Measurements from ENCODE around the gene WNT2. TPM values are rescaled to one million over a fixed set of nuclear protein-coding genes. Genes with fewer than 3 reads are reported as not detected.

WNT2 gene
- total RNA-seq (2014; rRNA removed; shearing (Covaris generic)), result not detected in 2 replicates
- polyA plus RNA-seq (2015; cell fraction: cytosol; rRNA removed), result not detected in 2 replicates
- not detected in 2 replicates for polyA plus RNA-seq (2015; cell fraction: nucleus; rRNA removed)

DNA sequence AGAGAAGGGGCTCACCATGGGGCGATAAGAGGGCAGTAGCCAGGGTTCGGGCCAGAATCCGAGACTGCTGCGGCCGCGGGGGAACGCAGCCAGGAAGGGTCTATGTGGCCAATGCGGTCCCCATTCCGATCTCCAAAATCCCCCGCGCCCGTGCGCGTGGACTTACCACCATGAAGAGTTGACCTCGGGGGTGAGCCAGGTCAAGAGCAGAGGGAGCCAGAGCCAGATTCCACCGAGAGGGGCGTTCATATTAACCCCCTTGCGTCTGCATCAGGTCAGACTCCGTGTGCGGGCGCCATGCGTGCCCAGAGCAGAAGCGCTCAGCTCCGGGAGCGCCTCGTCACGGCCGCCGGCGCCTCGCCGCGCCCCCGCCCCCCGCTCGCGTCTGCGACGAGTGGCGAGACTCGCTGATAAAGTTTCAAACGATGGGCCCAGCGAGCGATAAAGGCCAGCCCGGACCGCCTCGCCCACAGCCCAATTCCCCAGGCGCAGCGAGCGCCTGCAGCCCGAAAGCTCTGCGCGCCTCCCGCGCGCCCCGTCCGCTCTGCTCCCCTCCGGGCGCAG, at the start of gene WNT2:
Gene WNT2 (minus strand): TSS at position 318 of the 564 bp plus-strand sequence. CDS start 69 bp downstream, at position 249.
- in situ Hi-C loops (cut with HindIII; ENCODE audit: low pct_unique_long_range_greater_than_20kb, low sequenced_read_pairs), result no loop called here
- no peak for DNase-seq (ENCODE audit: low read depth, low spot score)

DNA sequence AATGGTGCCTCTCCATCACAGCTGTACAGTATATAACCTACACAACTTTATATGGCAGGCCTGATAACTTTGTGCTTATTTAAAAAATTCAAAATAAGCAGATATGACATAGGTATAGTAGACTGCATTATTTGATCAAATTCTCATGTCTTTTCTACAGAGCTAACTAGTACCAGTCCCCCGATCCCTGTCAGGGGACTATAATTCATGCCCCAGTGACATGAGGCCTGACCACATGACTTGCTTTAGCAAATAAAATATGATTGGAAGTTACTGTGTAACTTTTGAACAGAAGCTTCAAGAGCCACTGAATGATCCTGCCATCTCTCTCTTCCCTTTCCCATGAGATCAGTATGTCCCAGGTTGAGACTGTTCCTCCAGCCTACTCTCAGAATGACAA, 49.2 kb upstream of the WNT2 start:
- in situ Hi-C loops (cut with HindIII; ENCODE audit: low pct_unique_long_range_greater_than_20kb, low sequenced_read_pairs), result no loop called here

DNA sequence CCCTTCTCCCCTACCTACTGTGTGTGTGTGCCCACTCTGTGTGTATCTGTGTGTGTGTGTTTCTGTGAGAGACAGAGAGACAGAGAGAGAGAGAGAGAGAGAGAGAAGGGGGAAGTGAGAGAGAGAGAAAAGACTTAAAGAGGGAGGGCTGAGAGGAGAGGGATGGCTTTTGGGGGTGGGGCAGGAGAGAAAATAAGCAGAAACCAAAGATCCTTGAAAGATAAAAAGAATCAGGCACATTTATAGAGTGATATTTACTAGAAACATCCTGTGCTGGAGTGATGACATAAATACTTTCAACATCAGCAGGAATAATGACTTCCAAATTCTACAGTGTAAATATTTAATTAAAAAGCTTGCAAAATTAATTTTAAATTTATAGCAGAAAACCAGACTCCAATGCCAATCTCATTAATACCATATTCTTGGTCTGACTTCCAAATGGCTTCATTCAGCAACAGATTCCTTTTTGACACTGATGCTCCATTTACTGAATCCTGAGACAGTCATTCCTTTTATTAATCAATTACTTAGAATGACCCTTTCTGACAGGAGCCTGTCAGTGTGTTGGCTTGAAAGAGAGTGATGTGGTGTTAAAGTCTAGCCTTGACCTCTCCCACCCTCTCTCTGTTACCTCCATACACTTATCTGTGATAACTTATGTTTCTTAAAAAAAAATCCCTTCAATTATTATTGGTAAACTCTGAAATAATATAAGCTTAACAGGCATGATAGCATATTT, 41.7 kb upstream of the WNT2 start:
- in situ Hi-C loops (cut with HindIII; ENCODE audit: low pct_unique_long_range_greater_than_20kb, low sequenced_read_pairs), result no loop called here
- no peak for DNase-seq (ENCODE audit: low read depth, low spot score)

More for the DNA sequence above, 49.2 kb upstream of the WNT2 start:
- no peak for DNase-seq (ENCODE audit: low read depth, low spot score)

DNA sequence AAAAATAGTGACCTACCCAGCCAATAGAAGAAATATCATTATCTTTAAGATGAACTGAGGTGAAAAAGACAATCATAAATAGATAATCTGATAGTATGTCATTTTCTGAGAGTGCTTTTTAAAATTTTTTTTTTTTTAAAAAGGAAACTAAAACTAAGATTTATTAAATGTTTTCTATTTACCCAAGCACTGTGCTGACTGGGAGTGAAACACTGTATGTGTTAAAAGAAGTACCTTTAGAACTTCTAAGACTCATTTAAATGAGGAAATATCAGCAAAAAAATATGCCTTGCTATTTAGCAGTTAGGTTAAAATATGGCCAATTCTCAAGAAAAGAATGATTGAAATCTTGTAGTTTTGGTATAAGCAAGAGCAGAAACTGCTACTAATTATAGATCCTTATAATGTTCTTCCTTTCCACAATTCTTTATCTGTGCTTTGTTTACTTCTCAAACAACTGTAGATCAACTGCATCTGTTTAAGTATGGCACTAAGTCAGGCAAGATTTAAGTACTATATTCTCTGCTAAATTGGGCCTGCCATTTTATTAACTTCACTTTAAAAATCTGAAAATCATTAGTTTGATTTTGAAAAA, 39.5 kb upstream of the WNT2 start:
- in situ Hi-C loops (cut with HindIII; ENCODE audit: low pct_unique_long_range_greater_than_20kb, low sequenced_read_pairs), result no loop called here
- DNase-seq (ENCODE audit: low read depth, low spot score), result no peak

DNA sequence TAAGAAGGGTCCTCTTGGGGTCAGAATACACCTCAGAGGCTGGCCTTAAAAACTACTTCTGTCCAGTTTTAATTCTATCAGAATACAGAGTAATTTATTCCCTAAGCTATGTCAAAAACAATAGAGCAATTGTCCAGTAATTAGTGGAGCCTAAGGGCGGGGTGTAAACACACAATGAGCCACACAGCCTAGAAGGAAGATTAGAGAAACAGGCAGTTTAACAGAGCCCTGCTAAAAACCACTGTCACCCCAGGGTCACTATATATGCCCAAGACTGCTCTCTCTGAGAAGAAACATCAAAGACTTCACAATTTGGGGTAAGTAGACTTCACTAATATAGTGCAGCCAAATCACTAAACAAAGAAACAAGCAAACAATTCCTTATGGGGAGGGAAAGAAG, 27.2 kb upstream of the WNT2 start:
- in situ Hi-C loops (cut with HindIII; ENCODE audit: low pct_unique_long_range_greater_than_20kb, low sequenced_read_pairs), result no loop called here
- DNase-seq (ENCODE audit: low read depth, low spot score), result peak; percentile 65

DNA sequence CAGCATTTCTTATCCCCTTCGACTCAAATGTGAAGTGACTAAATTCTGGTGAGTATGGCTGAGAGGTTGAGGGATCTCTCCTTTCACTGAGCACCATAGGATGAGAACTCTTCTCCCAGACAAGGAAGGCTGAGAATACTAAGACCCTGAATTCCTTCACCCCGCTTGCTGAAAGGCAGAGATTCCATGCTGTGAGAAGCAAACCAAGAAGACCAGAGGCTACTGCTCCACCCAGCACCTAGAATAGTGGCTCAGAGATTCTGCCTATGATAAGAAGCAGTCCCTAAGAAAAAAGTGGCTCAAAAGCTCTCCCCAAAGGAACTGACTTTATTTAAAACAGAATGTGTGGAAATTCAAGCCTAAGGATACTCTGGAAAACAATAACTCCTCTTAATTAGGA, 26.7 kb upstream of the WNT2 start:
- in situ Hi-C loops (cut with HindIII; ENCODE audit: low pct_unique_long_range_greater_than_20kb, low sequenced_read_pairs), result no loop called here
- no peak for DNase-seq (ENCODE audit: low read depth, low spot score)

DNA sequence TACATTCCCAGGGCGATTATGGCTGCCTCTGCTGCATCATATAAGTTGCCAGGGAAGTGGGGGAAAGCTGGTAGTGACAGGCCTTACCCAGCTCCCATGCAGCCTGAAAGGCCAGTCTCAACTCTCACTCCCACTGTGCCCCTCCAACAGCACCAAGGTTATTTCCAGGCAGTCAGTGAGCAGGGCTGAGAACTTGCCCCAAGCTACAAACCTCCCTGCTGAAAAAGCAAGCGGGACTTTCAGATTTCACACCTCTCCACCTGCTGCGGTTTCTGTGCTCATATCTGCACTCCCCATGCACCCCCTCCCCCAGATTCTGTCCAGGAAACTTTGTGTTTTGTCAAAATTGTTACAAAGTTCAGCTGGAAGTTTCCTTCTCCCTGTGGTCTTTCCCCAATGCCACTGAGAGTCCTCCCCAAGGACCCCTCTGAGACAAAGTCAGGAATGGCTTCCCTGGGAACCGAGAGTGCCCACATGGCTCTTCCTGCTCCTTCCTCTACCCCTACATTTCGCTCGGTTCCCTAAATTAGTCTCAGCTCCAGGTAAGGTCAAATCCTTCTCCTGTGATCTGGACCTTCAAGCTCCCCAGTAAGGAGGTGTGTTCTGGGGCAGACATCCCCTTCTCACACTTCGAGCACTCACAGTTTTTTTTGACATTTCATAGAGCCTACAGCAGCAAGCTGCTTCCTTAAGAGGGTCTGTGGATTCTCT, 25.3 kb upstream of the WNT2 start:
- in situ Hi-C loops (cut with HindIII; ENCODE audit: low pct_unique_long_range_greater_than_20kb, low sequenced_read_pairs), result no loop called here
- no peak for DNase-seq (ENCODE audit: low read depth, low spot score)

DNA sequence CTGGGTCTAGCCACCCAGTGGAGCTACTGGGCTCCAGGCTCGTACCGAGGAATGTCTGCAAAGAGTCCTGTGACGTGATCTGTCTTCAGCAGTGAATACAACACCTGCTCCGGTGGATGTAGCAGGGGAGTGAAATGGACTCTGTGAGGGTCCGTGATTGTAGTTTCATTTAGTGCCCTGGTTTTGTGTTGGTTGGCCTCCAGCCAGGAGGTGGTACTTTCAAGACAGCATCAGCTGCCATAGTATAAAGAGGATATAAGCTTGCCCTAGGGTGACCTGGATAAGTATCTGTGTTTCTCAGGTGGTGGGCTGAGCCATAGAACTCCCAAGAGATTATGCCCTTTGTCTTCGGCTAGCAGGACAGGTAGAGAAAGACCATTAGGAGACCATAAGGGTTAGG, 24.6 kb upstream of the WNT2 start:
- no peak for DNase-seq (ENCODE audit: low read depth, low spot score)
- in situ Hi-C loops (cut with HindIII; ENCODE audit: low pct_unique_long_range_greater_than_20kb, low sequenced_read_pairs), result no loop called here

DNA sequence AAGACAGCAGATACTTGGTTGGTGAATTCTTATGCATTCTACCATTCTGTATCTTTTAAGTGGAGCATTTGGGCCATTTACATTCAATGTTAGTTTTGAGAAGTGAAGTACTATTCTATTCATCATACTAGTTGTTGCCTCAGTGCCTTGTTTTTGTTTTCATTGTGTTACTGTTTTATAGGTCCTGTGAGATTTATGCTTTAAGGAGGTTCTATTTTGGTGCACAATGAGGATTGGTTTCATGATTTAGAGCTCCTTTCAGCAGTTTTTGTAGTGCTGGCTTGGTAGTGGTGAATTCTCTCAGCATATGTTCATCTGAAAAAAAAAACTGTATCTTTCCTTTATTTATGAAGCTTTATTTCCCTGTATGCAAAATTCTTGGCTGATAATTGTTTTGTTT, 23.3 kb upstream of the WNT2 start:
- no peak for DNase-seq (ENCODE audit: low read depth, low spot score)
- in situ Hi-C loops (cut with HindIII; ENCODE audit: low pct_unique_long_range_greater_than_20kb, low sequenced_read_pairs), result no loop called here

DNA sequence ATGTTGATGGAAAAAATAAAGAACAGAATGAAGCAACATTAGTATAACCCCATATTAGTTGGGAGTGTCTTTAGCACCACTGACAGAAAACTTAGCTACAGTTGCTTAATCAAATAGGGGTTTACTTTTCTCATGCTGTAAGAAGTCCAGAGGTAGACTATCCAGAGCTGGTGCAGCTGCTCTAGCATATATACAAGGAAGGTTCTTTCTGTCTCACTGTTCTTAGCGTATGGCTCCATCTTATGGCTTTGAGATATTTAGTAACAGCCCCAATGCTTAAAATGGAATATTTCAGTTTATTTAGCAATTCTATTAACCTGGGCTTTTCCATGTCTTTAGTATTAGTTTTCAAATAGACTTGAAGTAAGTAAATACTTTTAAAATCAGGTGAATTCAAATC, 15.2 kb upstream of the WNT2 start:
- in situ Hi-C loops (cut with HindIII; ENCODE audit: low pct_unique_long_range_greater_than_20kb, low sequenced_read_pairs), result no loop called here
- peak; percentile 26 for DNase-seq (ENCODE audit: low read depth, low spot score)

DNA sequence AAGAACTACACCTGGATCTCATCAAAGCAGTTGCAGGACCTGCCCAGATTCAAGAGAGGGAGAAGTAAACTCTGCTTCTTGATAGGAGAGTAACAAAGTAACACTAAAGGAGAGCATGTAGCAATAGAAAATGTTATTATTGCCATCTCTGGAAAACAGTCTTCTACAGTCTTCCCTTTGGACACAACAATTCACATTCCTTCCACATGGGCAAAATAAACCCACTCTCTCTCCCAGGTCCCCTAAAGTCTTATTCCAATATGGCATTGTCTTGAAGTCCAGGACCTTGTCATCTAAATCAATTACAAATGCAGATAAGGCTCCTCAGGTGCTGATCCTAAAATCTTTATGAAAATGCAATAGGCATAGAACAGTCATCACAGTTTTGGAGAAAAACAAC, 10.3 kb upstream of the WNT2 start:
- DNase-seq (ENCODE audit: low read depth, low spot score), result no peak
- in situ Hi-C loops (cut with HindIII; ENCODE audit: low pct_unique_long_range_greater_than_20kb, low sequenced_read_pairs), result no loop called here

DNA sequence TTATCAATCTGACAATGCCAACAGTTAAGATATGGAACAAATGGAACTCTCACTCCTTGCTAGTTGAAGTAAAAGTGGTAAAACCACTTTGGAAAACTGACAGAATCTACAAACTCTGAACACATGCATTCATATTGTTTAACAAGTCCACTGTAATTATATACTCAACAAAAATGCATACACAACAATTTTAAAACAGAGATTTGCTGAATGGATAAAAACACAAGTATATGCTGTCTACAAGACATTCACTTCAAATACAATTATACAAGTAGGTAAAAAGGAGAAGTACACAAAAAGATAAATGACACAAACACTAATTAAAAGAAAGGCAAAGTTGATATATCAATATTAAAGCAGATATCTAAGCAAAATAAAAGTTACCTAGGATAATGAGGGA, 9.2 kb upstream of the WNT2 start:
- in situ Hi-C loops (cut with HindIII; ENCODE audit: low pct_unique_long_range_greater_than_20kb, low sequenced_read_pairs), result no loop called here
- no peak for DNase-seq (ENCODE audit: low read depth, low spot score)

DNA sequence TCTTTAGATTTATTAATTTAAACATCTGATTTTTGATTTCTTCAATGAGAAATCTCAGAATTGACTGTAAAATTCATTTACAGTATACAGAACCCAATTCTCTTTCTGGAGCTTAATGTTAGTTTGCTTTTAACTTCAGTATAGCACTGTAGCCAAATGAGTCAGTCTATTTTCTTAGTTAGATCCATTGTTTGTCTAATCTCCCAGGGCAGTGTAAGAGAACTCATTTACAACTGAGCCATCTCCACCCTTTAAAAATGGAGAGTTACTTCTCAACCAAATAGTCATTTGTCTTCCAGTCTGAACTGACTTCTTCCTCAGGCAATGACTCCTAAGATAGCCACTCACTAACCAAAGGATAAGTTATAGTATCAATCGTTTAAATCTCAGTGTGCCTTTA, 3.0 kb upstream of the WNT2 start:
- DNase-seq (ENCODE audit: low read depth, low spot score), result no peak
- in situ Hi-C loops (cut with HindIII; ENCODE audit: low pct_unique_long_range_greater_than_20kb, low sequenced_read_pairs), result no loop called here

DNA sequence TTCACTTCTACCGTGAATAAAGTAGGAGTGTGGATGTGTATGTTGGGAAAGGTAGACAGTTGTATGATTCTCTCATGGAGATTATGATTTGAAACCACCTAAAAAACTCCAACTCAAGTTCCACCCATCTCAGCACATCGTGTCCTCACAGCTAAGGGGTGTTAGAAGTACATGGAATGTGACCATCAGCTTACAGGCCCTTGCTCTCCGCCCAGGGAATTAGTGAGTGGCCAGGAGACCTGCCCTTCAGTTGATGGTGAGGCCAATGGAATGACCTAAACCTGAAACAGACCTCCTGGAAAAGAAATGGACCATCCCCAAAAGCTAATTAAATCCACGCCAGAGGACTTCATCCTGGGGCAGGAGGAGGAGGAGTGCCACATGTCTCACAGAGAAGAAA, 2.1 kb upstream of the WNT2 start:
- no peak for DNase-seq (ENCODE audit: low read depth, low spot score)
- in situ Hi-C loops (cut with HindIII; ENCODE audit: low pct_unique_long_range_greater_than_20kb, low sequenced_read_pairs), result no loop called here

DNA sequence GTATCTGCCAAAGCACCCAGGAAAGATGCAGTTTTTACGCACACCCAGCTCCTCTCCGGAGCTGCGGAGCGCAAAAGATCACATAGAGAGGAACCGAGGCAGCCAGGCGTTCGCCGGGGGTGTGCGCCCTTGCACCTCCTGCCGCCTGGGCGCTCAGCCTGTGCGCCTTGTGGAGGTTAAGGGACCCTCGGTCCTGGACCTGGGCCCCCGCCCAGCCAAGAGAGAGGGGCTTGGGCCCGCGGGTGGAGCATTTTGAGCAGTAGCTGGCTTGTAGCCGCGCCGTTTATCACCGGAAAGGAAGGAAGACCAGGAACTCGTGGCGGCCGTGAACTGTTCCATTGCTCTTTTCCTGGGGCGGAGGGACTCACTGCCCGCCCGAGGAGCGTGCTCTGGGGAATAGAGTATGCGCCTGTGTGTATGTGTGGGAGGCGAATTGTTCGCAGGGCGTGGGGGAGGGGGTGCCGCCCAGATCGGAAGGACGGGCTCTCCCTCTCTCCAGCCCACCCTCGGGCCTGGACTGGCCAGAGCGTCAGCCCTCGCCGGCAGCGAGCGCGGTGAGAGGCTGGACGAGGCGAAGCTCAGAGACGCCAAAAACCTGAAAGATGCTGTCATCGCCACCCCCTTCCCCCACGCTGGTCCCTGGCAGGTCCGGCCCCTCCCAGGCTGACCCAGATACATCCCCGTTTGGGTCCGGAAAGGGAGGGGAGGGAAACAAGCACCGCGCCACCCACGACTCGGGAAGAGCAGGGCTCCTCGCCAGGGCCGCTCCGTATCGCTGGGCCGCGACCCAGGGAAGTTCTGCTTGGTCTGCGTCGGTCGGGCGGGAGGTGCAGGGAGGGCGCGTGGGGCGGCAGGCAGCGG, 1.2 kb upstream of the WNT2 start:
- DNase-seq (ENCODE audit: low read depth, low spot score), result no peak
- in situ Hi-C loops (cut with HindIII; ENCODE audit: low pct_unique_long_range_greater_than_20kb, low sequenced_read_pairs), result no loop called here

DNA sequence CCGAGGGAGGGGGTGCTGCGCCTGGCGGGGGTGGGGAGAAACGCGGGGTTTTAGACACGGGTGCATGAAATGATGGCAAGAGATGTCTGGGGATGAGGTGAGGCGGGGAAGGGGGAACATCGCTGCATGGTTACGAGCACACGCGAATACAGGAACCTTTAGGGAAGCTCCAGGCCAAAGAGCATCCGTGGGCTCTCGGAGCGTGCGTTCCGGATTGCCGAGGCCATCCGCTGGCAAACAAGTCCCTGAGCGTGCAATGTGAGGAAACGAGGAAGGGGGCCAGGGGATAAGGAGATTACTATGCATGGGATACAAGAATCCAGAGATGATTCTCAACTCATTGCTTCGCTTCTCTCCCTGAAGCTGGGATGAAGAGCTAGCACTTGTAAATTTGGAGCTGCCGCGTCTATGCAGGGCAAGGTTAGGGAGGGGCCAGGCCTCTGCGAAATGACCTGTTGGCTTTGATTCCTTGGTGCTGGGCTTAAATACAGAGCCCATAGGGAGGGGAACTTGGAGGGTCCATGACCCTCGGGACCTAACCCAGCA, 520 bp upstream of the WNT2 start:
- in situ Hi-C loops (cut with HindIII; ENCODE audit: low pct_unique_long_range_greater_than_20kb, low sequenced_read_pairs), result no loop called here
- no peak for DNase-seq (ENCODE audit: low read depth, low spot score)

DNA sequence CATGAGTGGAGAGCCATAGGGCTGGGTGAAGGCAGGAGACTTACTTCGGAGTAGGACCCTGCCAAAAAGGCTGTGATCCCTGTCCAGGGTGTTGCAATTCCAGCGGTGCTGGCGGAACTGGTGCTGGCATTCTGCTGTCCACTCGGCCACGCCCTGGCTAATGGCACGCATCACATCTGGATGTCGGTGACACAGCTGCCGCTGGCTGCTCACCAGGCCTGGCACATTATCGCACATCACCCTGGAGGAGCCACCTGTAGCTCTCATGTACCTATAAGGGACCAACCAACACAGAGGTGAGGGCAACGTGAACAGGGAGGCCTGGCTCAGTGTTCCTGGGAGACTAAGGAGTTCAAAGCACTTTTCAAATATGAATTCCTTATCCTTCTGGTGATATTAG, 2.3 kb downstream of the WNT2 start:
- in situ Hi-C loops (cut with HindIII; ENCODE audit: low pct_unique_long_range_greater_than_20kb, low sequenced_read_pairs), result no loop called here
- no peak for DNase-seq (ENCODE audit: low read depth, low spot score)
